Tibial nerve (tissue), 4 donors: ENCODE results near the gene WIPF1. TPM values are rescaled to one million over a fixed set of nuclear protein-coding genes. Genes with fewer than 3 reads are reported as not detected.

Experiments used
- DNase-seq, 2 donors: peaks; one replicate each; pipeline ENCODE4 v3.0.0-alpha.2; 2019; ENCODE audit warnings: low spot score in 2 of 2
- H3K27ac ChIP-seq, 4 donors: fragments of 200-600 bp; sonication (generic) in 3 of 4; one replicate each; pipeline ENCODE4 v1.5.1; 2017 to 2019; ENCODE audit warnings: mild to moderate bottlenecking in 1 of 4
- H3K27me3 ChIP-seq, 2 donors: fragments of 200-600 bp; sonication (generic) in 1 of 2; one replicate each; pipeline versions ENCODE4 v1.5.1 to v1.6.0; 2017 to 2019
- H3K36me3 ChIP-seq, 3 donors: fragments of 200-600 bp; sonication (generic); one replicate each; pipeline ENCODE4 v1.5.1; 2018 to 2019
- H3K4me1 ChIP-seq, 4 donors: fragments of 200-600 bp; sonication (generic) in 3 of 4; one replicate each; pipeline ENCODE4 v1.5.1; 2017 to 2019
- H3K4me3 ChIP-seq, 4 donors: fragments of 200-600 bp; sonication (generic) in 3 of 4; one replicate each; pipeline ENCODE4 v1.5.1; 2017 to 2019; ENCODE audit warnings: mild to moderate bottlenecking in 1 of 4, moderate library complexity in 1 of 4
- H3K9me3 ChIP-seq, 4 donors: fragments of 200-600 bp; sonication (generic) in 3 of 4; one replicate each; pipeline ENCODE4 v1.5.1; 2017 to 2019
- EP300 ChIP-seq, 2 donors: sonication (generic); formaldehyde crosslinking; IDR thresholded peaks; one replicate each; pipeline ENCODE4 v1.6.1; 2017; ENCODE audit warnings: antibody characterized with exemption in 2 of 2, mild to moderate bottlenecking in 1 of 2
- POLR2A ChIP-seq, 2 donors: fragments of 450-650 bp; IDR thresholded peaks; one replicate each; pipeline ENCODE4 v1.6.1; 2017; ENCODE audit warnings: antibody characterized with exemption in 2 of 2, mild to moderate bottlenecking in 2 of 2, moderate library complexity in 2 of 2
- WGBS, 2 donors: methylation state at CpG; one replicate each; pipeline ENCODE4 v1.1.5; 2018; 5-methylcytosine and 5-hydroxymethylcytosine counted together
- total RNA-seq, 4 donors: library from RNA; depleted of rRNA; stranded (reverse); fragments of >200 nt; gene quantifications; one replicate each; pipeline ENCODE4 v1.1.0, GENCODE V29; 2016
- TF ChIP-seq, protein P1 (sequence below), 5 experiments: fragments of 200-600 bp in 3 of 5; fragments of 450-650 bp in 2 of 5; sonication (generic) in 3 of 5; IDR thresholded peaks; one replicate each; pipeline ENCODE4 v1.5.1; 2016 to 2019; ENCODE audit warnings: antibody characterized with exemption in 5 of 5, mild to moderate bottlenecking in 3 of 5, moderate library complexity in 2 of 5

WIPF1 gene
- total RNA-seq, 4 donors from 2014 or later, result 43.2 to 63.8 (median 52.9) TPM

DNA sequence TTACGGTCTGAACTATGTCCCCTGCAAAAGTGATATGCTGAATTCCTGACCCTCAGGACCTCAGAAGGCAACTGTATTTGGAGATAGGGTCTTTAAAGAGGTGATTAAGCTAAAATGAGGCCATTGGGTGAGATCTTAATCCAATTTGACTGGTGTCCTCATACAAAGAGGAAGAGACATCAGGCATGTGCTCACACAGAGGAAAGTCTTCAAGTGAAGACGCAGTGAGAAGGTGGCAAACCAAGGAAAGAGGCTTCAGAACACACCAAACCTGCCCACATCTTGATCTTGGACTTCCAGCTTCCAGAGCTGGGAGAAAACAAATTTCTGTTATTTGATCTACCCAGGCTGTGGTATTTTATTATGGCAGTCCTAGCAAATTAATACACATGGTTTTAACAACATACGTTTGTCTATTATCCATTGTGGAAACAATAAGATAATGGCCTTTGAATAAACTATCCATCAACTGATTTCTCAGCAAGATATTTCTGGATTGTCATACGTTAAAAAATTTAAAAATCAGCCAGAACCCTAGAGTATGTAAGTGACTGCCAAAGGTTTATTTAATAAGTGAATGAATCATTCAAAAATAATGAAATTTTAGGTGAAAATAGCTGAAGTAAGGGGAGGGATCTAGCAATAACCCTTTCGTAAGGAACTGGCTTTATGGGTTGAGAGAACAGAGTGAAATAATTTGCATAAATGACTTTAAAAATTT lies 6.5 kb downstream of the WIPF1 start:
- Histone ChIP-seq H3K27ac (peak overlapping the region in 3 of 4 donors; percentile 39 to 83 (median 70)), H3K27me3 (no peaks in the 10 kb centered on the region), H3K4me3 (no peak overlapping the region), H3K9me3 (no peaks in the 10 kb centered on the region), H3K4me1 (peaks cover 0 to 97% (median 49%) of the 10 kb centered on the region in 4 donors), H3K36me3 (no peaks in the 10 kb centered on the region)
- WGBS, 2 donors, result 55 to 57% methylated on average over 5 of the region's 5 CpGs
- no peak for DNase-seq
- TF ChIP-seq, protein P1, sequence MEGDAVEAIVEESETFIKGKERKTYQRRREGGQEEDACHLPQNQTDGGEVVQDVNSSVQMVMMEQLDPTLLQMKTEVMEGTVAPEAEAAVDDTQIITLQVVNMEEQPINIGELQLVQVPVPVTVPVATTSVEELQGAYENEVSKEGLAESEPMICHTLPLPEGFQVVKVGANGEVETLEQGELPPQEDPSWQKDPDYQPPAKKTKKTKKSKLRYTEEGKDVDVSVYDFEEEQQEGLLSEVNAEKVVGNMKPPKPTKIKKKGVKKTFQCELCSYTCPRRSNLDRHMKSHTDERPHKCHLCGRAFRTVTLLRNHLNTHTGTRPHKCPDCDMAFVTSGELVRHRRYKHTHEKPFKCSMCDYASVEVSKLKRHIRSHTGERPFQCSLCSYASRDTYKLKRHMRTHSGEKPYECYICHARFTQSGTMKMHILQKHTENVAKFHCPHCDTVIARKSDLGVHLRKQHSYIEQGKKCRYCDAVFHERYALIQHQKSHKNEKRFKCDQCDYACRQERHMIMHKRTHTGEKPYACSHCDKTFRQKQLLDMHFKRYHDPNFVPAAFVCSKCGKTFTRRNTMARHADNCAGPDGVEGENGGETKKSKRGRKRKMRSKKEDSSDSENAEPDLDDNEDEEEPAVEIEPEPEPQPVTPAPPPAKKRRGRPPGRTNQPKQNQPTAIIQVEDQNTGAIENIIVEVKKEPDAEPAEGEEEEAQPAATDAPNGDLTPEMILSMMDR (IDR thresholded peaks at IDR 0.05), result no peak
- TF ChIP-seq EP300 (IDR thresholded peaks at IDR 0.05), result no peak
- no peak for TF ChIP-seq POLR2A (IDR thresholded peaks at IDR 0.05)

DNA sequence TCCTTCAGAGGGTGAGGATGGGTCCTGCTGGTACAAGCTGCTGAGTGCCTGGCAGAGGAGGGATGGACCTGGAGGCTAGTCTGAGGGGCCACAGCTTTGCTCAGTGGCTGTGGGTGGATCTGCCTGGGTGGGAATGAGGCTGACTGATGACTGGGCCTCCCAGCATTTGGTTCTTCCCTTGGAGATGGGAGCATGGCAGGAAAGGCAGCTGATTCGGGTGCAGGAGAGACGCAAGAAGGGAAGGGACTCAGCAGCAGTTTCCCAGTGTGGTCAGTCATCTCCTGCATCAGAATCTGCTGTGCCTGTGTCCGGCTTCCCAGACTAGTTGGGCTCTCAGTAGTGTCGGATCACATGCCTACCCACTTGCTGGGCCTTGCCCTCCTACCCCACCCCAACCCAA lies 7.3 kb downstream of the WIPF1 start:
- no peaks in the 10 kb centered on the region for H3K9me3 ChIP-seq
- peaks cover 0 to 97% (median 54%) of the 10 kb centered on the region in 4 donors for H3K4me1 ChIP-seq
- TF ChIP-seq EP300 (IDR thresholded peaks at IDR 0.05) (no peak), POLR2A (IDR thresholded peaks at IDR 0.05) (no peak)
- TF ChIP-seq, protein P1 (IDR thresholded peaks at IDR 0.05), result no peak
- no peaks in the 10 kb centered on the region for H3K27me3 ChIP-seq
- DNase-seq, result no peak
- H3K36me3 ChIP-seq, result no peaks in the 10 kb centered on the region
- H3K27ac ChIP-seq, result peak overlapping the region in 3 of 4 donors; percentile 29 to 70 (median 39)
- 65% methylated on average over 3 to 4 of the region's 4 CpGs for WGBS, 2 donors
- no peak overlapping the region for H3K4me3 ChIP-seq

DNA sequence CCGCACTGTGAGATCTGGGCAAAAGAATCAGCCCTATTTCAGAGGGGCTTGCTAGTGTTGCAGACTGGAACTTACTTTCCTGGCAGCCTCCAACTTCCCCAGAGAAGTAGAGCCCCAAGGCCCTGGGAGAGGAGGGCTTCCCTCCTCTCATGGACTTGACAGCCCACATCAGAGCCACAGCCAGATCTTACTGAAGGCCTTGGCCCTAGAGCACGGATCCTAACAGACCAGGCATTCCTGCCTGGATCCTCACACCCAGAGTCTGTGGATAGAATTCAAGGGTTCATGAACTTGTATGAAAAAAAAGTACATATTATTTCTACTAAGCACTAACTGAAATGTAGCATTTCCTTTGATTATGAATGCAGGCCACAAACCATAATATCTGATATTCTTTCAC lies 8.3 kb downstream of the WIPF1 start:
- Histone ChIP-seq H3K4me1 (peaks cover 0 to 100% (median 53%) of the 10 kb centered on the region in 4 donors), H3K9me3 (no peaks in the 10 kb centered on the region), H3K27me3 (no peaks in the 10 kb centered on the region)

DNA sequence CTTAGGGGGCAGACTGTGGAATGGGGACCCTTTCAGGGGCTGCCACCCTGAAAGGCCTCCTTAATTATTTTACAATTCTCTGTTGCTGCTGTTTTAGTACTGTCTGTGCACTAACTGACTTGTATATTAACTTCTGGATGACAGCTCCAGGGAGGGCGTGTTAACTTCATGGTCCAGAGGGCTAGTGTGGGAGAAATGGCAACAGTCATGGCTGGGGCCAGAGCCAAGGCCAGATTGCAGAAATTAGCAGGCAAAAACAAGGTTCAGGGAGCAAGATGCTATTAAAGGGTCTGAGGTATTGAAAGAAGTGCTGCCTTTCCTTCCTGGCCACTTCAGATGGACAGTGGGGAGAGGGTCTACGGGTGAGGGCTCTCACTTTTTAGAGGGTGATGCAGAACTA lies 9.1 kb downstream of the WIPF1 start:
- H3K36me3 ChIP-seq, result peaks cover 0 to 15% (median 0%) of the 10 kb centered on the region in 3 donors
- WGBS, 2 donors, result 66 to 76% methylated on average over 2 of the region's 2 CpGs
- H3K27me3 ChIP-seq, result no peaks in the 10 kb centered on the region
- H3K4me3 ChIP-seq, result no peak overlapping the region
- no peak for TF ChIP-seq POLR2A (IDR thresholded peaks at IDR 0.05)
- no peak for TF ChIP-seq EP300 (IDR thresholded peaks at IDR 0.05)
- TF ChIP-seq, protein P1 (IDR thresholded peaks at IDR 0.05), result no peak
- no peak for DNase-seq
- no peaks in the 10 kb centered on the region for H3K9me3 ChIP-seq
- peaks cover 0 to 91% (median 49%) of the 10 kb centered on the region in 4 donors for H3K4me1 ChIP-seq
- peak overlapping the region in 3 of 4 donors; percentile 37 to 76 (median 63) for H3K27ac ChIP-seq

More for the DNA sequence above, 8.3 kb downstream of the WIPF1 start:
- TF ChIP-seq POLR2A (IDR thresholded peaks at IDR 0.05), result no peak
- TF ChIP-seq, protein P1 (IDR thresholded peaks at IDR 0.05), result no peak
- TF ChIP-seq EP300 (IDR thresholded peaks at IDR 0.05), result no peak
- Histone ChIP-seq H3K27ac (peak overlapping the region in 3 of 4 donors; percentile 37 to 74 (median 63)), H3K36me3 (peaks cover 0 to 6% (median 0%) of the 10 kb centered on the region in 3 donors), H3K4me3 (no peak overlapping the region)
- WGBS, 2 donors, result 56 to 60% methylated on average over 2 of the region's 2 CpGs
- no peak for DNase-seq

DNA sequence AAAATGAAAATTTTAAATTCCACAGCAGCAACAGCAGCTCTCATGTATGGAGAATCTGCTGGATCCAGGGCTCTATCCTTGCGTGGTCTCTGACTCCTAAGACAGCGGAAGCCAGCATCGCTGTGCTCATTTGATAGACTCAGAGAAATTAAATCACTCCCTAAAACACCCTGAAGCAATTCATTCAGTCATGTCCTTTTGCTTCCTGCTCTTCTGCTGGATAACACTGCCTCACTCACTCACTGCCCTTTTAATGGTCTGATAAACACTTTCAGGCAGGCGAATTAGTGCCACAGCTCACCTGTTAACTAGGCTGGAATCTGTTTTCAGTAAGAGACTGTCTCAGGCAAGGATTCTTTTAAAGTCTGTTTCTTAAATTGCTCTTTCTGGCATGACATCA lies 10.0 kb downstream of the WIPF1 start:
- H3K27me3 ChIP-seq, result no peaks in the 10 kb centered on the region
- WGBS, 2 donors, result 49 to 53% methylated on average over 4 of the region's 4 CpGs
- H3K27ac ChIP-seq, result peak overlapping the region in 3 of 4 donors; percentile 10 to 76 (median 63)
- H3K4me1 ChIP-seq, result peaks cover 0 to 83% (median 47%) of the 10 kb centered on the region in 4 donors
- no peaks in the 10 kb centered on the region for H3K9me3 ChIP-seq
- H3K36me3 ChIP-seq, result peaks cover 0 to 20% (median 0%) of the 10 kb centered on the region in 3 donors
- no peak overlapping the region for H3K4me3 ChIP-seq
- TF ChIP-seq, protein P1 (IDR thresholded peaks at IDR 0.05), result no peak
- no peak for TF ChIP-seq EP300 (IDR thresholded peaks at IDR 0.05)
- TF ChIP-seq POLR2A (IDR thresholded peaks at IDR 0.05), result no peak
- DNase-seq, result no peak
